Measurements from ENCODE around the gene GCN1.
A peak's percentile ranks its signal among the peaks of the same experiment; 100 is the strongest.
"Not testable (repeated sequence)": the region's sequence is repeated elsewhere in the genome, so short reads cannot be mapped to it uniquely, and the experiment has no call there.

GCN1 gene

DNA sequence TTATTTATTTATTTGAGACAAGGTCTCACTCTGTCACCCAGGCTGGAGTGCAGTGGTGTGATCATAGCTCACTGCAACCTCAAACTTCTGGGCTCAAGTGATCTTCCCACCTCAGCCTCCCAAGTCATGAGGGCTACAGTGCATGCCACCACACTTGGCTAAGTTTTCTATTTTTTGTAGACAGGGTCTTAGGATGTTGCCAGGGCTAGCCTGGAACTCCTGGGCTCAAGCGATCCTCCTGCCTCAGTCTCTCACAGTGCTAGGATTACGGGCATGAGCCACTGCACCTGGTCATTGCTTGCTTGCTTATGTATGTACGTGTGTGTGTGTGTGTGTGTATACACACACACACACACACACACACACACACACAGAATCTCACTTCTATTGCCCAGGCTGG is 42.3 kb upstream of the GCN1 start:
- Mint-ChIP-seq H3K4me1 (peaks cover 78% of the 10 kb centered on the region), H3K36me3 (ENCODE audit: insufficient read depth) (peaks cover 18% of the 10 kb centered on the region), H3K27ac (ENCODE audit: low read depth) (peak overlapping the region; percentile 82)
- not testable (repeated sequence) for DNase-seq (ENCODE audit: low spot score in 2 of 2); ATAC-seq (replicated peaks; ENCODE audit: extremely low read depth, poor library complexity, severe bottlenecking); H3K9me3 Mint-ChIP-seq; H3K4me3 Mint-ChIP-seq; H3K27me3 Mint-ChIP-seq

DNA sequence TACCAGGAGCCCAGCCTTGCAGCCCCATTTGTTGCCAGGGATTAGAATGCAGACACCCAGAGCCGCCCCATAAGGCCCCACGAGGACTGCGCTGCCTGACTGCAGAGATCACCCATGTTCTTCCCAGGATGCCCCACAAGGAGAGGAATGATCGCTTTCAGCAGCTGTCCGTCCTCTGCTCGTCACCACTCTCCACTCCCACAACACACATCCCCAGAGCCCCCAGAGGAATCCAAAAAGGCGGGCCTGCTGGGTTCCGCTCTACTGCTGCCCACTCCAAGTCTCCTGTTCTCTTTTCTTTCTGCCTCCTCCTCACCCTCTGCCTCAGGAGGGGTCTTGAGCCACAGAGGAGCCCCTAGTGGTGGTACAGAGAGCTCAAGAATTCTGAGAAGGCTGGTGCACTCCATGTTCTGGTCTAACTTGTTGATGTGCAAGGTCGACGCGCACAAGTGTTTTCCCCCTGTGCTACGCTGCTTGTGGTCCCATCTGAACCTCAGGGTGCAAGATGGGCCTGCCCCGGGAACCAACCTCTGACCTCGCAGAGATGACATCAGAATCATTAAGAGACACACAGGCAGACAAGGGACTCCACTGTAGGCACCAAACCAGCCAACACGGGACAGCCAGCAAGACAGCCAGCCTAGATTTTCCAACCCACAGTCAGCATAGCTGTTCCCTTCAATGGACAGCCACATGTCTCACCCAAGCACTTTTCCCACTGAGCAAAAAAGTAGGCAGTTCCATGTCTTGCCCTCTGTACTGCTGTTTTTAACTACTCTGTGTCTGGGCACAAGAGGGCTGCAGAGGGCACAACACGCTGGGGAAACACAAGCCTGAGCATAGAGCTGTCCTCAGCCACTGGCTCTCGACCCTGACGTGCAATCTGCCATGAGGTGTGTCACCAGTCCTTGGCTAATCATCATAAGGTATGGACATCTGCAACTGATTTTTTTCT is 41.1 kb upstream of the GCN1 start:
- no peak for DNase-seq (ENCODE audit: low spot score in 2 of 2)
- Mint-ChIP-seq H3K4me1 (peaks cover 78% of the 10 kb centered on the region), H3K36me3 (ENCODE audit: insufficient read depth) (peaks cover 21% of the 10 kb centered on the region), H3K27ac (ENCODE audit: low read depth) (peak overlapping the region; percentile 82), H3K9me3 (no peaks in the 10 kb centered on the region), H3K27me3 (no peaks in the 10 kb centered on the region), H3K4me3 (peak overlapping the region; percentile 41)
- ATAC-seq (replicated peaks; ENCODE audit: extremely low read depth, poor library complexity, severe bottlenecking) = no peak

- Mint-ChIP-seq H3K4me3 (no peak overlapping the region), H3K4me1 (peaks cover 75% of the 10 kb centered on the region), H3K27ac (ENCODE audit: low read depth) (no peak overlapping the region), H3K27me3 (no peaks in the 10 kb centered on the region), H3K9me3 (no peaks in the 10 kb centered on the region), H3K36me3 (ENCODE audit: insufficient read depth) (peaks cover 21% of the 10 kb centered on the region)
- ATAC-seq (replicated peaks; ENCODE audit: extremely low read depth, poor library complexity, severe bottlenecking) (no peak), DNase-seq (ENCODE audit: low spot score in 2 of 2) (no peak)
These were observed 40.3 kb upstream of the GCN1 start for GRCh38 chr12:120234643-120235368.

GRCh38 chr12:120231316-120232011 is 36.9 kb upstream of the GCN1 start:
- ATAC-seq (replicated peaks; ENCODE audit: extremely low read depth, poor library complexity, severe bottlenecking) = peak; percentile 73

GRCh38 chr12:120230974-120231315 is 36.4 kb upstream of the GCN1 start:
- Mint-ChIP-seq H3K4me3 (peak overlapping the region; percentile 63), H3K36me3 (ENCODE audit: insufficient read depth) (peaks cover 25% of the 10 kb centered on the region), H3K27ac (ENCODE audit: low read depth) (peak overlapping the region; percentile 86), H3K4me1 (peaks cover 89% of the 10 kb centered on the region), H3K27me3 (no peaks in the 10 kb centered on the region), H3K9me3 (no peaks in the 10 kb centered on the region)
- ATAC-seq (replicated peaks; ENCODE audit: extremely low read depth, poor library complexity, severe bottlenecking) (no peak), DNase-seq (ENCODE audit: low spot score in 2 of 2) (no peak)

More at GRCh38 chr12:120231316-120232011, 36.9 kb upstream of the GCN1 start:
- Mint-ChIP-seq H3K27me3 (no peaks in the 10 kb centered on the region), H3K9me3 (no peaks in the 10 kb centered on the region), H3K4me3 (peak overlapping the region; percentile 63), H3K27ac (ENCODE audit: low read depth) (peak overlapping the region; percentile 86), H3K36me3 (ENCODE audit: insufficient read depth) (peaks cover 24% of the 10 kb centered on the region), H3K4me1 (peaks cover 89% of the 10 kb centered on the region)
- DNase-seq (ENCODE audit: low spot score in 2 of 2) = peak; percentile 31 to 47

- Mint-ChIP-seq H3K9me3 (no peaks in the 10 kb centered on the region), H3K36me3 (ENCODE audit: insufficient read depth) (peaks cover 21% of the 10 kb centered on the region), H3K4me1 (peaks cover 89% of the 10 kb centered on the region), H3K4me3 (peak overlapping the region; percentile 63), H3K27me3 (no peaks in the 10 kb centered on the region), H3K27ac (ENCODE audit: low read depth) (peak overlapping the region; percentile 35)
- ATAC-seq (replicated peaks; ENCODE audit: extremely low read depth, poor library complexity, severe bottlenecking) (no peak), DNase-seq (ENCODE audit: low spot score in 2 of 2) (no peak)
These were observed 35.9 kb upstream of the GCN1 start for GRCh38 chr12:120230326-120230973.

DNA sequence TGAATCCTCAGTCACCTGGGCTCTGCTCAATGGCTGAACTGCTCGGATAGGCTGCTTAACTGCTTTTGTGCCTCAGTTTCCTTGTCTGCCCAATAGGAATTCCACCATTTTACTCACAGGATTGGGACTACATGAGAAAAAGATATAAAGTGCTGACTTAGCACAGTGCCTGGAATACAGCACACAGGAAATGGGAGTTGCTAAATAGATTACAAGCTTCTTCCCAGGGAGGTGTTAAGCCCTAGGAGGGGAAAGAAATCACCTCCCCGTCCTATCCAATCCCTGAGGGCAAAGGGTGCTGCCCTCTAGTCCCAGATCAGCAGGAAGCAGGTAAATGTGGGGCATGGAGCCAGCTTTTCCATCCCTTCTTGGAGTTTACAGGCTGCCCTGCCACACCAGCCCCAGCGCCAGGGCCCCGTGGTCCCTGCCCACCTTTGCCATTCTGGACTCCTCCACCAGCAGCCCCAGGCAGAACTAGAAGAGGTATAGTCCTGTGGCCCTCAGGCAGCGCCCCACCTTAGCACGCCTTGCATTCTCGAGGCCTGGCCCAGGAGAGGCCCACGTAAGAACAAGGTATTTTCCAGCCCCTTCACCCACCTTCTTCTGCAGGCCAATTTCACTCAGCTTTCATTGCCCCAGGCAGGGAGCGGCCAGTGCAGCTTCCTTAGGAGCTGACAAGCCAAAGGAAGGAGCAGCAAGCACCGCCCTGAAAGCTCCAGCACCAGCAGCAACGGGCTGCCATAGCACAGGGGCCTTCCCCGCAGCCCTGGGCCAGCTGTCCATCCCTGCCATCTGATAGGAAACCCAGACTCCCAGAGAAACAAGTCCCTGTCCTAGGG is 35.2 kb upstream of the GCN1 start:
- DNase-seq (ENCODE audit: low spot score in 2 of 2) = no peak
- peak overlapping the region; percentile 70 for H3K4me3 Mint-ChIP-seq
- no peak for ATAC-seq (replicated peaks; ENCODE audit: extremely low read depth, poor library complexity, severe bottlenecking)
- no peaks in the 10 kb centered on the region for H3K9me3 Mint-ChIP-seq
- H3K36me3 Mint-ChIP-seq (ENCODE audit: insufficient read depth) = peaks cover 20% of the 10 kb centered on the region
- peak overlapping the region; percentile 35 for H3K27ac Mint-ChIP-seq (ENCODE audit: low read depth)
- peaks cover 87% of the 10 kb centered on the region for H3K4me1 Mint-ChIP-seq
- H3K27me3 Mint-ChIP-seq = no peaks in the 10 kb centered on the region

GRCh38 chr12:120229071-120229486 is 34.6 kb upstream of the GCN1 start:
- Mint-ChIP-seq H3K27ac (ENCODE audit: low read depth) (no peak overlapping the region), H3K4me1 (peaks cover 85% of the 10 kb centered on the region), H3K4me3 (peak overlapping the region; percentile 70), H3K9me3 (no peaks in the 10 kb centered on the region), H3K27me3 (no peaks in the 10 kb centered on the region), H3K36me3 (ENCODE audit: insufficient read depth) (peaks cover 22% of the 10 kb centered on the region)
- ATAC-seq (replicated peaks; ENCODE audit: extremely low read depth, poor library complexity, severe bottlenecking) (no peak), DNase-seq (ENCODE audit: low spot score in 2 of 2) (no peak)

DNA sequence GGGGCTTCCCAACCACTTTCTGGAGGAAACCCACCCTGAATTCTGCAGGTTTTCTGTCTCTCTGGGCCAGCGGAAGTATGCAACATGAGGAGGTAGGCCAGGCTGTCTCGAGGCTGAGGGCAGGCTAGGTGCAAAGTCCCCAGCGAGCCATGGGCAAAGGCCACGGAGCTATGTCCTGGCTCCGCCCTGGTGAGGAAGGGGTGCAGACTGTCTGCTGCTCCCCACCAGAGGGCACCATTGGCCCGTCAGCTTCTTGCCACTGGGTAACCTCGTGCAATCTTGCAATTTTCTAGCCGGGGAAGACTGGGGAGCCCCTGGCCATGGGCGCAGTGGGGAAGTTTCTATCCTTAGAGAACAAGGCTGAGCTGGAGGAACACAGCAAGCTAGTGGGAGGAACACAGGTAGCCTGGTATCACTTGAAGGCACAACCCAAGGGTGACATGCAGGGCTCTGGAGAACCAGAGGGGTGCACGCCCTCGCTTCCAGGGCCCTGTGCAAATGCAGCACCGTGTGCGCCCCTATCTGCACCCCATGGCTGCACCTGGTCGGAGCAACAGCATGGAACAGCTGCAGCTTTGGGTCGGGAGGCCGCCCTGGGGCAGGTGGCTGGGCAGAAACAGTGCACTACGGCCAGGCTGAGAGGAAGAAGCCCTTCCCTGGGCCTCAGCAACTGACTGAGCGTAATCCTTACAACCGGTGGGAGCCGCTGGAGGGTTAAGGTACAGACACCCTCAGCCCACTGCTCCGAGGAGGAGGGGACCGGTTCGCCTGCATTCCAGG is 34.0 kb upstream of the GCN1 start:
- H3K9me3 Mint-ChIP-seq = no peaks in the 10 kb centered on the region
- DNase-seq (ENCODE audit: low spot score in 2 of 2) (peak; percentile 78 to 79), ATAC-seq (replicated peaks; ENCODE audit: extremely low read depth, poor library complexity, severe bottlenecking) (peak; percentile 77)
- H3K27ac Mint-ChIP-seq (ENCODE audit: low read depth) = peak overlapping the region; percentile 65
- H3K27me3 Mint-ChIP-seq = no peaks in the 10 kb centered on the region
- H3K4me1 Mint-ChIP-seq = peaks cover 79% of the 10 kb centered on the region
- H3K4me3 Mint-ChIP-seq = peak overlapping the region; percentile 70
- peaks cover 22% of the 10 kb centered on the region for H3K36me3 Mint-ChIP-seq (ENCODE audit: insufficient read depth)

- no peak for DNase-seq (ENCODE audit: low spot score in 2 of 2)
- Mint-ChIP-seq H3K27me3 (no peaks in the 10 kb centered on the region), H3K36me3 (ENCODE audit: insufficient read depth) (peaks cover 26% of the 10 kb centered on the region), H3K27ac (ENCODE audit: low read depth) (peak overlapping the region; percentile 65), H3K4me3 (peak overlapping the region; percentile 70), H3K4me1 (peaks cover 76% of the 10 kb centered on the region), H3K9me3 (no peaks in the 10 kb centered on the region)
- ATAC-seq (replicated peaks; ENCODE audit: extremely low read depth, poor library complexity, severe bottlenecking) = no peak
These were observed 33.5 kb upstream of the GCN1 start for GRCh38 chr12:120228041-120228290.

All from central memory CD8-positive, alpha-beta T cell (primary cell).